ENCODE results near the gene TARBP1. TPM values are rescaled to one million over a fixed set of nuclear protein-coding genes. Genes with fewer than 3 reads are reported as not detected.

The TARBP1 gene
- total RNA-seq, 4 donors from 2014 or later, result 0.88 to 79.8 (median 21.2) TPM

GRCh38 chr1:234468580-234468979 is 10.4 kb downstream of the TARBP1 start:
- Histone ChIP-seq H3K4me3 (no peak overlapping the region), H3K27me3 (no peaks in the 10 kb centered on the region), H3K36me3 (no peaks in the 10 kb centered on the region), H3K4me1 (no peaks in the 10 kb centered on the region), H3K9me3 (no peaks in the 10 kb centered on the region), H3K27ac (no peak overlapping the region)
- TF ChIP-seq CTCF (IDR thresholded peaks at IDR 0.05) (no peak), POLR2A (IDR thresholded peaks at IDR 0.05) (no peak)
- intact Hi-C loops (cut with DNase I; ENCODE audit: low total_unique reads), result no loop called here
- DNase-seq, result no peak

- intact Hi-C loops (cut with DNase I; ENCODE audit: low total_unique reads), result no loop called here
- Histone ChIP-seq H3K27me3 (no peaks in the 10 kb centered on the region), H3K27ac (no peak overlapping the region), H3K4me1 (no peaks in the 10 kb centered on the region), H3K36me3 (no peaks in the 10 kb centered on the region), H3K4me3 (no peak overlapping the region), H3K9me3 (no peaks in the 10 kb centered on the region)
- no peak for DNase-seq
- TF ChIP-seq POLR2A (IDR thresholded peaks at IDR 0.05) (no peak), CTCF (IDR thresholded peaks at IDR 0.05) (no peak)
Measured at GRCh38 chr1:234467821-234468220, 11.2 kb downstream of the TARBP1 start.

- no peaks in the 10 kb centered on the region for H3K36me3 ChIP-seq
Measured at GRCh38 chr1:234466945-234467344, 12.0 kb downstream of the TARBP1 start.

GRCh38 chr1:234463749-234464148 is 15.2 kb downstream of the TARBP1 start:
- Histone ChIP-seq H3K27ac (no peak overlapping the region), H3K9me3 (no peaks in the 10 kb centered on the region), H3K36me3 (no peaks in the 10 kb centered on the region), H3K4me3 (no peak overlapping the region), H3K27me3 (no peaks in the 10 kb centered on the region), H3K4me1 (no peaks in the 10 kb centered on the region)
- TF ChIP-seq POLR2A (IDR thresholded peaks at IDR 0.05) (no peak), CTCF (IDR thresholded peaks at IDR 0.05) (no peak)
- intact Hi-C loops (cut with DNase I; ENCODE audit: low total_unique reads), result no loop called here
- no peak for DNase-seq

More at GRCh38 chr1:234466945-234467344, 12.0 kb downstream of the TARBP1 start:
- intact Hi-C loops (cut with DNase I; ENCODE audit: low total_unique reads), result no loop called here
- Histone ChIP-seq H3K9me3 (no peaks in the 10 kb centered on the region), H3K4me1 (no peaks in the 10 kb centered on the region), H3K27ac (no peak overlapping the region), H3K27me3 (no peaks in the 10 kb centered on the region), H3K4me3 (no peak overlapping the region)
- DNase-seq, result no peak
- TF ChIP-seq POLR2A (IDR thresholded peaks at IDR 0.05) (no peak), CTCF (IDR thresholded peaks at IDR 0.05) (no peak)

GRCh38 chr1:234460652-234461051 is 18.3 kb downstream of the TARBP1 start:
- H3K4me3 ChIP-seq, result no peak overlapping the region
- no peaks in the 10 kb centered on the region for H3K36me3 ChIP-seq
- H3K9me3 ChIP-seq, result no peaks in the 10 kb centered on the region
- TF ChIP-seq CTCF (IDR thresholded peaks at IDR 0.05) (no peak), POLR2A (IDR thresholded peaks at IDR 0.05) (no peak)
- H3K27ac ChIP-seq, result no peak overlapping the region
- no peak for DNase-seq
- intact Hi-C loops (cut with DNase I; ENCODE audit: low total_unique reads), result no loop called here
- H3K4me1 ChIP-seq, result no peaks in the 10 kb centered on the region
- no peaks in the 10 kb centered on the region for H3K27me3 ChIP-seq

All from uterus (tissue), 4 donors.